GM10847 (cell line): ENCODE data around the gene UBE2G1.

Source experiments
- POLR2A ChIP-seq: IDR thresholded peaks from 2 replicates; pipeline ENCODE4 v1.6.1; 2011; ENCODE audit not compliant: insufficient read length; ENCODE audit errors: extremely low read depth

UBE2G1 gene

GRCh38 chr17:4366327-4367063 is at the start of gene UBE2G1:
Gene UBE2G1 (minus strand): TSS chr17:4366675. CDS start chr17:4366316, 359 bp downstream.
- TF ChIP-seq POLR2A = peak; percentile 81

DNA sequence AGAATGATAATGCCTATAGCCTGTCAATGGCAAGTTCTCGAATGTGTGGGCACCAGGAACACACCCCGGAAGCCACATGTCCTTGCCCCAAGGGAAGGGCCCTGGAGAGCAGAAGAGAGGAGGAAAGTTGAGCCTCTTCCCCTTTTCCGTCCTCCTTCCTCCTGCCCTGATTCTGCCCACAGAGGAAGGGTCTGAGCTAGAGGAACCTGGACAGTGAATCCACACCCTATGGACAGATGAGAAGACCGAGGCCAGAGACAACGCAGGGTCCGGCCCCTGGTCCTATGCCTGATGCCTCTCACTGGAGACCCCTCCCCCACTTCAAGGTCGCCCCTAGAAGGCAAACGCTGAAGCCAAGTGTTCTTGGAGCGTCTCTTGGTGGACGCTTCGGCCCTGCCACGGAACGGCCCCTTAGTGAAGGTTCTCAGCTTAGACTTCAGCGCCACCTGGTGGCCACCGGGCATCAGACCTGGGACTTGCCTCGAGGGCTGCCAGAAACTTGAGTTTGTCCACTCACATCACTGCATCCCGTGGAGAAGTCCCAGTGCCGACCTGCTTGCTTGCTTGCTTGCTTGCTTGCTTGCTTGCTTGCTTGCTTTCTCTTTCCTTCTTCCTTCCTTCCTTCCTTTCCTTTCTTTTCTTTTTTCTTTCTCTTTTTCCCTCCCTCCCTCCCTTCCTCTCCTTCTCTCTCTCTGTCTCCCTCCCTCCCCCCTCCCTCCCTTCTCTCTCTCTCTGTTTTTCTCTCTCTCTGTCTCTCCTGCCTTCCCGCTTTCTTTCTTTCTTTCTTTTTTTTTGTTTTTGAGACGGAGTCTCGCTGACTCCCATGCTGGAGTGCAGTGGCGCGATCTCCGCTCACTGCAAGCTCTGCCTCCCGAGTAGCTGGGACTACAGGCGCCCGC is 46.7 kb upstream of the UBE2G1 start:
- no peak for TF ChIP-seq POLR2A

GRCh38 chr17:4411201-4411600 is 44.7 kb upstream of the UBE2G1 start:
- no peak for TF ChIP-seq POLR2A

DNA sequence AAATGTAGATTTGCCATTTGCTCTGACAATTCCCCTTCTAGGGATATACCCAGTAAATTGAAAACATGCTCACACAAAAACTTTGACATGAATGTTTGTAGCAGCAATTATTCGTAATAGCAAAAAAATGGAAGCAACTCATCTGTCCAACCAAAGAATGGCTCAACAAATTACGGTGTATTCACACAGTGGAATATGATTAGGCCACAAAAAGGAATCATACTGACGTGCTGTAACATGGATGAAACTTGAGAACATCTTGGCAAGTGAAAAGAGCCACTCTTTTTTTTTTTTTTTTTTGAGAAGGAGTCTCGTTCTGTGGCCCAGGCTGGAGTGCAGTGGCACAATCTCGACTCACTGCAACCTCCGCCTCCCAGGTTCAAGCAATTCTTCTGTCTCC is 43.2 kb upstream of the UBE2G1 start:
- no peak for TF ChIP-seq POLR2A

- TF ChIP-seq POLR2A = no peak
Measured at GRCh38 chr17:4407851-4408250, 41.4 kb upstream of the UBE2G1 start.

DNA sequence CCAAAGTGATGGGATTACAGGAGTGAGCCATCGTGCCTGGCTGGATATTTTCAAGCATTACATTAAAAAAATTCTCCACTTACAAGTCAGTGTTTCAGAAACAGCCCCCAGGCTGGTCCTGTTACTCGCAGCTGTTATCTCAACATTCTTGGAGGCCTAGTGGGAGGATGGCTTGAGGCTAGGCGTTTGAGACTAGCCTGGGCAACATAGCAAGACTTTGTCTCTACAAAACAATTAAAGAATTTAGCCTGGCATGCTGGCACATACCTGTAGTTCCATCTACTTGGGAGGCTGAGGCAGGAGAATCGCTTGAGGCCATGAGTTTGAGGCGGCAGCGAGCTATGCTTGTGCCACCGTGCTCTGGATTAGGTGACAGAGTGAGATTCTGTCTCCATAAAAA is 40.7 kb upstream of the UBE2G1 start:
- no peak for TF ChIP-seq POLR2A

DNA sequence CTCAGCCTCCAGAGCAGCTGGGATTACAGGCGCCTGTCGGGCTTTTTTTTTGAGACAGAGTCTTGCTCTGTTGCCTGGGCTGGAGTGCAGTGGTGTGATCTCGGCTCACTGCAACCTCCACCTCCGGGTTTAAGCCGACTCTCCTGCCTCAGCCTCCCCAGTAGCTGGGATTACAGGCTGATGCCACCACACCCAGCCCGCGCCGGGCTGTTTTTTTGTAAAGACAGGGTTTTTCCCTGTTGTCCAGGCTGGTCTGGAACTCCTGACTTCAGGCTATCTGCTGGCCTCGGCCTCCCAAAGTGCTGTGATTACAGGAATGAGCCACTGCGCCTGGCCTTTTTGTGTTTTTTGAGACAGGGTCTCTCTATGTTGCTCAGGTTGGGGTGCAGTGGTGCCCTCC is 39.9 kb upstream of the UBE2G1 start:
- TF ChIP-seq POLR2A = no peak

- TF ChIP-seq POLR2A = no peak
Measured at GRCh38 chr17:4405699-4406098, 39.2 kb upstream of the UBE2G1 start.

DNA sequence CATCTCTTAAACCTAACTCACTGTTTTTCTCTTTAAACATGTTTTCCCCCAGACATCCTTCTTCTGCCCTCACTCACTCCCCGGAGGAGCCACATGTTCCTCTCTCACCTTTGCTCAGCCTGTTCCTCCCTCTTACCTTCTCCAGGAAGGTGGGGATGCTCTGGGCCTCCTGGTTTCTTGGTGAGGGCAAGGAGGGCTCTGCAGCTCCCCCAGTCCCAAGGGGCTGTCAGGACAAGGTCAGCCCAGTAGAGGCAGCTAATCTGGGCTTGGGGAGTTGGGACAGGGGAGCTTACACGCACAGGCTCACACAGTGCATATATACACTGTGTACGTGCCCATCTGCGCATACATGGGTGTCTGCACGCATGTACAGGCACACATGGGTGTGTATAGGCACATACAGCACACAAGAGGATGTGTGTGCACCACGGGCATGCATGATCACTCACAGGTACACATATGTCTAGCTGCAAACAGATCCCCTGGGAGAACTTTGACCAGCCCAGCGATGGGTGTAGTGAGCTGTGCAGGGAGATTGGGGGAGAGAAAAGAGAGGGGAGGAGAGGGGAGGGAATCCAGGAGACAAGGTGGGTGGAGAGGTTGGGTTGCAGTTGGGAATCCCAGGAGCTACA is 38.7 kb upstream of the UBE2G1 start:
- no peak for TF ChIP-seq POLR2A

DNA sequence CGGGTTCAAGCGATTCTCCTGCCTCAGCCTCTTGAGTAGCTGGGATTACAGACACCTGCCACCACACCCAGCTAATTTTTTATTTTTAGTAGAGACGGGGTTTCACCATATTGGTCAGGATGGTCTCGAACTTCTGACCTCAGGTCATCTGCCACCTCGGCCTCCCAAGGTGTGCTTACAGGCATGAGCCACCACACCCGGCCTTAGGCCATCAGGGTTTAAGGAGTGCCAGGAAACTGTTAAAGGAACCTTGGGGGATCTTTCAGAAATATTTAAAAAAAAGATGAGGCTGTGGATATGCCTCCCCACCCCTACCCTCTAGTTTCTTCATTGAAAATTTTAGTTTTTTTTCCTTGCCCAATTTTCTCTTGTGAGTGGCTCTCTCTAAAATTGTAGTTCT is 31.4 kb upstream of the UBE2G1 start:
- no peak for TF ChIP-seq POLR2A

DNA sequence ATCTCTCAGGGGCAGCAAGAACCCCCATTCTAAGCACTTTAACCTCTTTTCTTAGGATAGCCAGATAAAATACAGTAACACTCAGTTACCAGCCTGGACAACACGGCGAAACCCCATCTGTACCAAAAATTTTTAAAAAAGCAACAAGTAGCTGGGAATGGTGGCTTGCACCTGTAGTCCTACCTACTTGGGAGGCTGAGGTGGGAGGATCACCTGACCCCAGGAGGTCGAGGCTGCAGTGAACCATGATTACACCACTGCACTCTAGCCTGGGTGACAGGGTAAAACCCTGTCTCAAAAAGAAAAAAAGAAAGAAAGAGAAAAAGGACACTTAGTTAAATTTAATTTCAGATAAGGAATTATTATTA is 28.6 kb upstream of the UBE2G1 start:
- TF ChIP-seq POLR2A = no peak

DNA sequence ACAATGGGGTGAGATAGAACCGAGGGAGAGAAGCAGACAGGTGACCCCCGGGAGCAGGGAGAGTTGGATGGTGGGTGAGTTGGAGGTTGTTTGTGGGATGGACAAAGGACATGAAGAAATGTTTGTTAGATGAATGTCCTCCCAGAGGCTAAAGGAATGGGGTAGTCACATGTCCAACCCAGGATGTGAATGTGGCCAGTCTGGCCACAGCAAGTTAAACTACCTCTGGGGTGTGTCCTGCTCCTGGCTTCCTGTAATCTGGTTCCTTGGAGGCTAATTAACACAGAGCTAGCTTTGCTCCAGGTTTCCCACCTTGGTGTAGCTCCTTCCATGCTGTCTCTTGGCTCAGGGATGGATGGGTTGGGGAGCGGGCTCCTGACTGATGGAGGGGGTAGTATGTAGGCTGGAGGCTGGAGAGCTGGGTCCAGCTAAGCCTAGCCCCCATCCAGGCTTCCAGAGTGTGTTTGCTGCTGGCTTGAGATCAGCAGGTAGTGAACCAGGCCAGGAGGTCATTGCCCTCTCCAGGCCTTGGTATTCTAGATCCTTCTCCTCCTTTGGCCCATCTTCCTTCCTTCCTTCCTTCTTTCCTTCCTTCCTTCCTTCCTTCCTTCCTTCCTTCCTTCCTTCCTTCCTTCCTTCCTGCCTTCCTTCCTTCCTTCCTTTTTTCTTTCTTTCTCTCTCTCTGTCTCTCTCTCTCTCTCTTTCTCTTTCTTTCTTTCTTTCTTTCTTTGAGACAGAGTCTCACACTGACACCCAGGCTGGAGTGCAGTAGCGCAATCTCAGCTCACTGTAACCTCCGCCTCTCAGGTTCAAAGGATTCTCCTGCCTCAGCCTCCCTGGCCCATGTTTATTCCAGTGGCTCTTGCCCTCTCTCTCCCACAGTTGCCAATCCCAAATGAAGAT is 28.0 kb upstream of the UBE2G1 start:
- TF ChIP-seq POLR2A = no peak

DNA sequence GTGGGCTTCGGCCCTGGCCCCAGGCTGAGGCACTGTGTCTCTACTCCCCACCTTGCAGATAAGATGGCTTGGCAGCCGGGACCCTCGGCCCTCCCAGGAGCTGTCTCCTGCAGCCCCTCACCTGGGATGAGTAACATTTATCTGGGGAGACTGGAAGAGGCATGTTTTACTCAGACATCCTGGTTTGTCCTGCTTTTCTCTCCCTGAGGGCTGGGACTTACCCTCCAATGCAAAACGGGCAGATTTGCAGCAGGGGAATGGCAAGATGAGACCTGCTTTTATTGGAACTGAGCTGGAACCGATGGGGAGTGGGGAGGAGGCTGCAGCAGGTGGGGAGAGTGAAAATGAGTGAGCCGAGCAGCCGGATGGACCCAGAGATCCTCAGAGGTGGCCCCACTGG is 27.3 kb upstream of the UBE2G1 start:
- TF ChIP-seq POLR2A = no peak

GRCh38 chr17:4389079-4389478 is 22.6 kb upstream of the UBE2G1 start:
- TF ChIP-seq POLR2A = no peak

DNA sequence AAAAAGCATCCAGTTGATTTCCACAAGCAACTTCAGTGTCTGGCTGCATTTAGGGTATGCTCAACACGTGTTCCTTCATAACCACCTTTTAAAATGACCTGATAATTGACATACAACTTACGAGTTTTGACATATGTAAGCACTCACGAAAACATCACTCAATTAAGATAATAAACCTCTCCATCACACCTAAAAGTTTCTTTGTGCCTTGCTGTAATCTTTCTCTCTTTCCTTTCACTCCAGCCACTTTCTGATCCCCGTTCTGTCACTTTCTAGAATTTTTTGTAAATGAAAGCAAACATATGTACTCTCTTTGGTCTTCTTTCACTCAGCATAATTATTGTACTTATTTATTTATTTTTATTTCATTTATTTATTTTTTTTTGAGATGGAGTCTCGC is 20.7 kb upstream of the UBE2G1 start:
- no peak for TF ChIP-seq POLR2A
